Stimulated activated CD4-positive, alpha-beta T cell treated with anti-CD3 and anti-CD28 coated beads, Interleukin-4, amount 100 ng/mL, for 48 hours (primary cell): ENCODE data around the gene DRC3.

ENCODE experiments used
- DNase-seq, 2 donors: peaks; one replicate each; pipeline ENCODE4 v3.0.0-alpha.2; 2020; ENCODE audit warnings: low read depth in 2 of 2

The DRC3 gene

DNA sequence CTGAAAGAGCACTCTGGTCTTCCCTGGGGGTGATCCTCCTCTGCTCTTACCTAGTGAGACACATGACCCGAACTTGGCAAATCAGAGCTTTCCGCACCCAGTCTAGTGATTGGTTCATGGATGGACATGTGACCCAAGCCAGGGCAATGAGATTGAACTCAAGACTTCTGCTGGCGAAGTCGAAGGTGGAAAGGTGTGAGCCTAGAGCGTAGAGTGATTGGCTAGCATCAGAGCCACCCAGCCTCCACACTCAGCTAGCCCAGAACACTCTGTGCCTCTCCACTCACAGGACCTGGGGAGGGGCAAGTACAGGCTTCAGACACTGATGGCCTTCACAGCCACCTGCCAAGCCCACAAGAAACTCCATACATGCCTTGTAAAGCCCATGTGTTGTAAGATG, 48.7 kb downstream of the DRC3 start:
- DNase-seq: no peak

DNA sequence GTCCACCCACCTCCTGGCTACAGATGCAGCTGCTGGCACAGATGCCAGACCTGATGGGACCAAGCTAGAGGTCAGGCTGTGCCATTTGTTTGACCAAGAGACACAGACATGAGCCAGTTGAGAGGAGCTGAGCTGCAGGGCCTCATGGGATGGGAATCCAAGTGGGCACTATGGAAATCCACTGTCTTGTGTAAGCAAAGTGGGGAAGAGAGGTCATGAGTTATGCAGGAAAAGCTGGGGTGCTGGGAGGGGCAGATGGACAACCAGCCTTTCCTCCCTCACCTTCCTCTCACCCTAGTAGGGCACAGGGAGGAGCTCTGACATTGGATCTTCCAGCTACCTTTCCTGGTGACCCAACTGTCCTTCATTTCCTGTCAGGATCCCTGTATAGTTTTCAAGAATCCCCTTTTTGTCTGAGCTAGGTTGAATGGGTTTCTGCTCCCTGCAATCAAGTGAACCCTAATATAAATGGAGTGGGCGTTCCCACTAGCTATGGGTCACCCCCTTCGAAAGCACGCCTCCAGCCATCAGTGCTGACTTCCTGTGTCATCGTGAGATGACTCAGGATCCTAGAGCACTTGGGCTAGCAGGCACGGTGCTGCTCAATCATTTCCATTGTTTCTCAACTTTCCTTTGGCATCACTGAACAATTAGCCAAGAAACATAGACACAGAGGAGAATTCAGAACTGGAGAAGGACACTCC, 52.7 kb downstream of the DRC3 start:
- DNase-seq: peak in 1 of 2 donors; percentile 8

DNA sequence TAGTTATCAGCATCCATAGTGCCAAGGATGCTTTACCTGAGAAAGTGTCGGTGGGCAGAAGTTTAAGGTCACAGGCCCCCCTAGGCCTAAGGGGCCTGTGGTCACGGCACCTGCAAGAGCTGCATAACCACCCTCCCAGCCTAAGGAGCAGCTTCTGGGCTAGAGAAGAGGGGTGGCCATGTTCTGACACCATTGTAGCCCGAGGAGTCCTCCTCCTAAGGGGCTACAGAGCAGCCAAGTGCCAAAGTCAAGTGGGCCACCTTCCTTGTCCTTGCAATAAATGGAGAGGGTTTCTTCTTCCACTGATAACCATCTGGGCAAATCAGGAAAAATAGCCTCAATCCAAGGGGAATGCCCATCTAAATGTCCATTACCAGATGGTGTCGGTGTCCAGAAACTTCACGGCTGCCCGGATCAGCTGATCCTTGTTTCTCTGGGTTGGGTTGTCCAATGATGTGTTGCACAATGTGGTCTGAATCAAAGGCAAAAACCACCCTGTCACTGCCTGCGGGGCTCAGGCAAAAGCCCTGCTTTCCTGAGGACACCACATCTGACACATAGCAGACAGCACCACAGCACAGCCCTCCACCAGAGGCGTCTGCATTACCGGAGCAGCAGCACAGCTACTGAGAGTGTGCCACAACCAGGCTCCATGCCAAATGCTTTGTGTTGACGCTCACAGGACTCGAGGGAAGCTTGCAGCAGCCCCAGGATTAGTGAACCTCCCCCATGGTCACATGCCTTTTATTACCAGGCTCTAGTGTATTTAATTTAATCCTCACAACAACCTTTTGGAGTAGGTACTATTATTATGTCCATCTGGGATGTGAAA, 53.5 kb downstream of the DRC3 start:
- no peak for DNase-seq

DNA sequence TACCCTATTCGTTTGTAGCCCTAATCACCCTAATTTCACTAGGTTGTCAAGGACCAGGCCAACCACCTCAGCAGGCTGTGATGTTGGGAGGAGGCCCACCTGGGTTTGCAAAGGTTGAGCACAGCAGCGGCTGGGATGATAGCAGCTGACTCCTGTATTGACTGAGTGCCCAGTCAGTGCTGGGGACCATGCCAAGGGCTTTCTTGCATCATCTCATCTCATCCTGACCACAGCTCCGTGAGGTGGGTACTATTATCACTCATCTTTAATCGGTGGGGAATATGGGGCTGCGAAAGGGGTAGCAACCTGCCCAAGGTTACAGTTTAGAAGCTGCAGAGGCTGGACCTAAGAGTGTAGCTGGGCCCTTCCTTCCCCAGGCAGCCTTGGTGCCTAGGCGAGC, 54.6 kb downstream of the DRC3 start:
- no peak for DNase-seq

DNA sequence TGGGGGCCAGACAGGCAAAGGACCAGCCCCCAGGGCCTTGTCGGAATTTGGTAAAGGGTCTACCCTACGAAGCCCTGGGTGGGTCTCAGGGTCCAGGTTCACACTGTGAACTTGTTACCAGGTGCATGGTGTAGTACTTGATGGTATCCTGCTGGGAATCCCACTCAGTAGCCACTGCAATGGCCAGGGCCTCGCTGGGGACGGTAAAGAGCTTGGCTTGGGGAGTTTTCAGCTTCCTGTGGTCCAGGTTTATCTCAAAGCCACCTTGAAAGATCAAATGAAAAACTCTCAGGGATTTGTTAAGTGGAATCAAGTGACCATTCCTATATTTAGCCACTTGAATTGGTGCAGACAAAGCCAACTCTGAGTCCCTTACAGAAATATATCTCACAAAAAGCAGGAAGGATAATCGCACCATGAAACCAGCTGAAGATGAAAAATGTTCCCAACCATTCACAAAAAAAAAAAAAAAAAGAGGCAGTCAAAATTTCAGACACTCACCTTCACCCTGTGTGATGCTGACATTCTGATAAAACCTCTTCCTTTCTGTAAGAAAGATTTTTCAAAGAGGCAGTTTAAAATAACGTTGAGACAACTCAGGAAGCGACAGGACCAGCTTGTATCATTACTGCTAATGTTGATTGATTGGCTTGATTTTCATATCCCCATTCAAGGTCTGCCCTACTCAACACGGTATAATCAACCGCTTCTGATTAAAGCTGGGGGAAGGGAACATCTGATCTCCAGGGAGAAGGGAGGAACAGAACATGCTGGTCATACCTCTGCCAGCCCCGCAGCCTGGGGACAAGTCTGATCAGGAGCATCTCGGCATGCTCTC, 55.7 kb downstream of the DRC3 start:
- DNase-seq: no peak

DNA sequence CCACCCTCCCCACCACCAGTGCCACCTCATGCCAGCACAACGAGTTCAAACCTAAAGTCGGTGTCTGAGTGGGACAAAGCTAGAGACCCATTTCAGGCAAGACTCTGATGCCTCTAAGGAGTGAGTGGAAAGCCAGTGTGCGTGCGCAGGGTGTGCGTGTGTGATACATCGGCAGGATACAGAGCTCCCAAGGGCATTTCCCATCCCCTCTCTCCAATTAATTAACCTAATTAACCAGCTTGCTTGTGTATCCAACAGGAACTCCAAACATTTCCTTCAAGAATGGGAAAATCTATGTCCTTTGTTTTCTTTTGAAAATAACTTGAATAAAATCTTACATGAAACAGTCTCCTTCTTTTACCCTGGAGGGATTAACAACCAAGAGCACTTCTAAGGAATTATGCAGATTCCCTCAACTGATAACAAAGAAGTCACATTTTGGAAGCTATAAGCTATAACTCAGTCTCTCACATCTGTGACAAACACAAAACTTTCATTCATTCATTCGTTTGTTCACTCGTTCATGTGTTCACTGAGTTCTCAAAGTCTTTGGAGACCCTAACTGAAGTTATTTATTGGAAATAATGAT, 56.4 kb downstream of the DRC3 start:
- DNase-seq: no peak

DNA sequence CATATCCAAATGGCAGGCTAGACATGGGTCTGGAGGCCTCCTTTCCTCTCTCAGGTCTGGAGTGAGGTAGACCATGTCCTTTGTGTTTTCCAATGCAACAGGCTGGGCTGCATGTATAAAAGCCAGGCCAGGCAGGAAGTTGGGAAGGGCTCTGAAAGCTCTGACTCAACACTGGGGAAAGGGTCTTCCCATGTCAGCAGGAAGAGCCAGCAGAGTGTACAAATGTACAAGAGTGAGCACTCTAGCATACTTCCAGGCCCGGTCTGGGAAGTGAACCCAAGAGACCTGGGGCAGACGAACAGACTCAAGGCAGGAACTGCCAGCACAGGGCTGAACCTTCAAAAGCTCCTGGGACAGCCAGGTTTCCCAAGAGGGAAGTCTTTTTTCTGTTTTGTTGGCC, 59.3 kb downstream of the DRC3 start:
- DNase-seq: no peak

DNA sequence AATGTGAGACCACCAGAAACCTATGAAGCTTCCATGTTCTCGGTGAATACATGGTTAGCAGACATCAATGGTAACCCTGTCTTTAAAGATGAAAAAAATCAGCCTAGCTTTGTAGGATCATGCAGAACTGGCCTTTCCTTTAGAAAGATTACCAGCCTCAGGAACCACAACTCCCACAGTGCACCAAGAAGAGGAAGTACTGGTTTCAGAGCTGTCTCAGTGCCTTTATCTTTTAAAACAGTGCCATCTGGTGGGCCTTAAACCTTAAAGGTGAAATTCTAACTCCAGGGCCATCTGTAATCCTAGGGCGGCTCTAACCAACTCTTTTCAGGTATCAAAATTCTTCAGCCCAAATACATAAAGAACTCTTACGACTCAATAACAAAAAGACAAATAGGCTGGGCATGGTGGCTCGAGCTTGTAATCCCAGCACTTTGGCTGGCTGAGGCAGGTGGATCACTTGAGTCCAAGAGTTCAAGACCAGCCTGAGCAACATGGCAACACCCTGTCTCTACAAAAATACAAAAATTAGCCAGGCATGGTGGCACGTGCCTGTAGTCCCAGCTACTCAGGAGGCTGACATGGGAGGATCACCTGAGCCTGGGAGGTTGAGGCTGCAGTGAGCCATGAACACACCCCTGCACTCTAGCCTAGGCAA, 60.9 kb downstream of the DRC3 start:
- peak in 1 of 2 donors; percentile 16 for DNase-seq

DNA sequence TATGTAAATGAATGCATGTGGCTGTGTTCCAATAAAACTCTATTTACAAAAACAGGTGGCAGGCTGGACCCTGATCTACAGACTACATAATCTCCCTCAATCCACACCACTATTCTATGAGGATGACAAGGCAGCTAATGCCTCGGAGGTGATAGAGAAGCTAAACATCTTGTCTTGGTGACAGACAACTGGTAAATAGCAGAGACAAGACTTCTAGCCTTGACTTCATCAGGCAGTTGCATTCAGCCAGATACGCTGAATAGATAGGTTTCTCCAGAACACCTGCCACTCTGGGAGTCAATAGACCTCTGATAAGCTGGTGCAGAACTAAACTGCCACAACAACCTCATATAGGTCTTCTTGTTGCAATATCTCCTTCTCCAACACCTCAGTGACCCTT, 63.0 kb downstream of the DRC3 start:
- no peak for DNase-seq

DNA sequence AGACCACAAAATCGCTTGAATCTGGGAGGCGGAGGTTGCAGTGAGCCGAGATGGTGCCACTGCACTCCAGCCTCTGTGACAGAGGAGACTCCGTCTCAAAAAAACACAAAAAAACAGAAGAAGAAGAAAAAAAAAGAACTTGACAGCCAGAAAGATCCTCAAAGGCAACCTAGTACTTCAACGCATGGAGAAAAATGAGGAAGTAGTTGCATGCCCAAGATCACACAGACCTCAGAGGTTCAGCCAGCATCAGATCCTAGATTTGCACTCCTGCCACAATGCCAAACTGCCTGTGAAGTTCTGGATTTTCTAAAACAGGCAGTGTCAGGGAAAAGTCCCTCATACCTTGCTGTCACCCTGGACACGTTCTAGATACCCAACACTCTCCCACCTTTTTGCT, 64.8 kb downstream of the DRC3 start:
- DNase-seq: no peak

DNA sequence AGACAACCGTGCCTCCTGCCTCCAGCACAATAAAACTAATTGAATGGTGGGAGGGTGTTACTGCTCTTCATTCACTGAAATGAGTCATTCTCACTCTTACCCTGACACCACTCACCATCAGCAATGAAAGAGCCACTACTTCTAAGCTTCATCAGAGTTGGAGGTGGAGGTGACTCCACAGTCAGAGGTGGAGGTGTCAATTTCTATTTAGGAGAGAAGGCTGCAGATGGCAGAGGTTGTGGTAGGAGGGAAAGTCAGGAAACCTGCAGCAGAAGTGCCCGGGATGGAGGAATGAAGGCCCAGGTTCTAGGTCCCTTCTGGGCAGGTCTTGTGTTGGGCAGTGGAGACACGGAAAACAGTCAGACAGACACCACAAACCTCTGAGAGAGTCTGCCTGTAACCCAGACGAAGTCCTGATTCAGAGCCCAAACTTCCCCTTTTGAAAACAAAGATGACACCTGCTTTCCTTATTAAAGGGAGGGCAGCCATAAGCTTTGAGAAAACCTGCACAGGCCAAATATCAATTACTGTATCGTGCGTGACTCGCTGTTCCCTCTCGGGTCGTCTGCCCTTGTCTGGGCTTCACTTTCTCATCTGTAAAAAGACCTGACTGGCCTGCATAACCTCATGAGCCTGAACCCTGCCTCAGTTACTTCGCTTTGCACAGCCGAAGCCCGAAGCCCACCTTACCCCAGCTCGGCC, 65.6 kb downstream of the DRC3 start:
- DNase-seq: peak in 1 of 2 donors; percentile 19

DNA sequence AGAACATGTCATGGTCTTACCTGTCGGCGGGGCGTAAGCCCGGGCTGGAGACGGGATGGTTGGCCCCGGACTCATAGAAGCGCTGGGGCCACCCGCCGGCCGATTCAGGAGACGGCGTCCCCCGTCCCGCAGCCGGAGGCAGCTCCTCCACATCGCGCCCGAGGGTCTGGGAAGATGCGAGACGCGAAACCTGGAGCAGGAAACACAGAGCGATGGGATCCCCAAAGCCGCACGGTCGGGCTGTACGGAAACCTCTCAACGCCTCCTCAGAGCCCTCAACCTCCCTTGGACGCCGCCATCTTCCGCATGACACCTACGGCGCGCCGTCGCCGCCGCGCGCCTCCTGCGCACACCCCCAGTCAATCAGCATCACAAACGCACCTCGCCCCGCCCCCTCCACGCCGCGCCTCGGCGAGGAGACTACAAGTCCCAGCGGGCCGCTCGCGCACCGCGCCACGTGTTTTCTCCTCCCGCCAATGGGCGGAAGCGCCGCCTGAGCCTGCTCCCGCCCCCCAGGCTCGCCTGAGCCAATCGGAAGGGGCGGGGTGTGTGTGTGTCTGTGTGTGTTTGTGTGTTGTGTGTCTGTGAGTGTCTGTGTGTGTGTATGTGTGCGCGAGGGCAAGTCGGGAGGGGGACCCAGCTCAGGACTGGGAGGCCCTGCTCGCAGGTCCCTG, 66.3 kb downstream of the DRC3 start, which contains the start of the genes ATPAF2 and GID4:
Gene ATPAF2 (minus strand): TSS at position 308 of the 674 bp plus-strand sequence. CDS start 155 bp downstream, at position 153.
Gene GID4 (plus strand): TSS at position 548 of the 674 bp plus-strand sequence. CDS start 57 bp downstream, at position 605.
- peak; percentile 100 for DNase-seq

DNA sequence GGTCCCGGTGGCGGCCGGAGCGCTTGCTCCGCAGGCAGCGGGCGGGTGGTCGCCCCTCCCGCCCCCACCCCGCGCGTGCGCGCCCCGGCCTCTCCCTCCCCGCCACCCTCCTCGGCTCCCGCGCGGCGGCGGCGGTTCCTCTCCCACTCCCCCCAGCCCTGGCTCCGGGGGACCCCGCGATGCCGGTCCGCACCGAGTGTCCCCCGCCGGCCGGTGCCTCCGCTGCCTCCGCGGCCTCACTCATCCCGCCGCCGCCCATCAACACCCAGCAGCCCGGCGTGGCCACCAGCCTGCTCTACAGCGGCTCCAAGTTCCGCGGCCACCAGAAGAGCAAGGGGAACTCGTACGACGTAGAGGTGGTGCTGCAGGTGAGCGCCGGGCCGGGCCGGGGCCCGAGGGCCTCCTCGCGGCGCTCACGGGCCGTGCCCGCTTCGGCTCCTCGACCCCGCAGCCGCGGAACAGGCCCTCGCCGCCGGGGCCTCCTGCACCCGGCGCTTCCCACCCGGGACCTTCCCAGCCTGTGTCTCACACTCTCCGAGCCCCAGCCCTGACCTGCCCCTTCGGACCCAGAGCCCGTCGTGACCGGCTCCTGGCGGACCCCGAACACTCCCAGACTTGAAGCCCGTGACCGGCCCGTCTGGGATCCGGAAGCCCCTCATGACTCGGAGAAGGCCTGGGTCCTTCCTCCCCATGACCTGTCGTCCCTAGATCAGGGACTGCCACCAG, 67.0 kb downstream of the DRC3 start:
- DNase-seq: no peak

DNA sequence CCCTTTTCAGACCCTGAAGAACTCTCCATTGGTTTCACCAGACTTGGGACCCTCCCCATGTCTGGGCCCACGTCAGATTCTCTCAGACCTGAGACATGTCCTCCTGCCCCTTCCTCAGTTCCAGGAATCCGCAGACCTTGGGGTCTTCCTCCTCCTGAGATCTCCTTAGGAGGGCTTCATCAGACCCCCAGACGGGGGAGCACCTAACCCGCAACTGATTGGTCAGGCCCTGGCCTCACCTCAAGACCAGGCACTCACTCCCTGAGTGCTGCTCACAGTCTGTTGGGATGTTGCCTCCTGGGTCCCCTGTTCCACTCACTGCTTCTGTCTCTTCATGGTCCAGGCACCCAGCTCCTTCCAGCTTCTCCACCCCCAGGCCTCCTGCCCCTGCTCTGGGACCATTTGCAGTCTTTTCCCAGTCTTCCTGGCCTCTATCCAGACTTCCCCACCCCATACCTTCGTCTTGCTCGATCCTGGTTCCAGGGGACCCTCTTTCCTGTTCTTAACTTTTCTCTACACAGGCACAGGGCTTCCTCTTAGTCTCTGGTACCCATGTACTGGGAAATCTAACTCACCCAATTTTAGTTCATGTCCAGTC, 67.7 kb downstream of the DRC3 start:
- DNase-seq: no peak

DNA sequence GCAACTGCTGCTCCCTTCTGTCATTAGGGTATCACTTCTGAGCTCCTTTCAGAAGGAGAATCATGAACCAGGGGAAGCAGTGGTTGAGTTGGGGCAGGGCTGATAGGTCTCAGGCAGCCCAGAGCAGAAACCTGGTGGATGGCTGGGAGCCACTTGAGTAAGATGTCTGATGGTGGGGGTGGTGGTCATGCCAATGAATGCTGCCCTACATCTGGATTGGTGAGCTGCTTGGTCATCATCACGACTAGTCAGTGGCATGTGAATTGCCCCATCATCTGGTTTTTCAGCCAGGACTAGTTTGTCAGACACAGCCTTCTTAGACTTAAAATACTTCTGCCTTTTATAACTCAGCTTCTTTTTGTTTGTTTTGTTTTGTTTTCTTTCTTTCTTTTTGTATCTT, 69.1 kb downstream of the DRC3 start:
- no peak for DNase-seq

DNA sequence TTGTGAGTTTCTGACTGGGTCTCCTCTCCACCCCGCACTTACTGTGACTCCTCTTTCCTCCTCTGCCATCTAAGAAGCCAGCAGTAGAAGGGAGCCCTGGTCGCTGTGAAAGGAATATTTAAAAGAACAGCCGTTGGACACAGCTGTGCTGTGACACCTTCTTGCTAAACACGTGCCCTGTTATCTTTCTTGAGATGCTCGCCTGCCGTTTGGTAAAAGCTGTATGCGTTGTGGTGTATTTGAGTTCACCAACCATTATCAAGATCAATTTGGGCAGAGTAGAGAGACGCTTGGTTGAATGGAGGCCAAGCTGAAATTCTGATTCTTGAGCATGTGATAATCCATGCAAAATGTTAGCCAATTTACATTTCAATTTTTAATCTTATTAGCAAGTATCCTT, 70.3 kb downstream of the DRC3 start:
- DNase-seq: no peak

DNA sequence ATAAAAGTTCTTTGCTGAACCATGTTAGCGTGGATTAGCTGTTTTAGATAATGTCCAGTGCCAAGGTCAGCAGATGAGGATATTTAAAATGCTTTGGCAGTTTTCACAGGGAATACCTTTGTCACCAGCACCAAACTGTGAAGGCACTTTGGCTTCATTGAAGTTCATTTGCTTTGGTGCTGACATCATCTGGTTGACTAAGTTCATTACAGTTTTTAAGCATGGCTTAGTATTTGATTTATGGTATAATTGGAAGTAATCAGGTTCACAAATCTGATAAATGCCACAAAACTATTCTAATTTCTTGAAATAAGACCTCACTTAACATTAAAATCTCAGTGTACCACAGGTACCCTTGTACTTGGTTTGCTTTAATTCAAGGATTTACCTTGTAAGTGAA, 70.8 kb downstream of the DRC3 start:
- no peak for DNase-seq

DNA sequence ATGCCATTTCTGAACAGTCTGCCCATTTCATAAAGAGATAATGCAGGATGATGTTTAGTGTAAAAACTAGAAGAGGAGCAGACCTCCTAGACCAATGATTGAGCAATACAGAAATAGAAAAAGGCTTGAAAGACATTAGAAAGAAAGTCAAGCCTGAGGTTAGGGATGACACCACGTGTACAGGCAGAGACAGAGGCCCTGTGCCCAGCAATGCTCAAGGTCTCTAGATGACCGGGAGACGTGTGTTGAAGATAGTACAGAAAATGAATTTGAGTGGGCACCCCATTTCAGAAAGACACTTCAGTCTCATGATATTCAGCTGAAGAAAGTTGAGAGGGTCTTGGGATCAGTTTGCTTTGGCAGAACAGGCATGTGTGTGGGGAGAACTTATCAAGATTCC, 71.9 kb downstream of the DRC3 start:
- DNase-seq: no peak
